Spleen (tissue), 11 donors: ENCODE data around the gene MMP2. TPM values are rescaled to one million over a fixed set of nuclear protein-coding genes. Genes with fewer than 3 reads are reported as not detected.

Experiments
- DNase-seq: peaks from one replicate; pipeline ENCODE4 v3.0.0-alpha.2; 2020
- H3K27ac ChIP-seq, 8 donors: fragments of 200-600 bp; sonication (generic) in 7 of 8; 1 replicate in 4 of 8; 2 replicates in 4 of 8; pipeline versions ENCODE4 v1.5.0 to v1.8.0; 2016 to 2021; ENCODE audit warnings: inconsistent platforms in 4 of 8, mild to moderate bottlenecking in 4 of 8, moderate library complexity in 1 of 8
- H3K27me3 ChIP-seq, 7 donors: fragments of 200-600 bp; sonication (generic) in 6 of 7; replicated peaks in 1 of 7; 1 replicate in 4 of 7; 2 replicates in 3 of 7; pipeline versions ENCODE4 v1.5.0 to v1.8.0; 2016 to 2021; ENCODE audit warnings: inconsistent platforms in 3 of 7, mild to moderate bottlenecking in 1 of 7
- H3K36me3 ChIP-seq, 6 donors: fragments of 200-600 bp; sonication (generic) in 5 of 6; 1 replicate in 4 of 6; 2 replicates in 2 of 6; pipeline versions ENCODE4 v1.5.0 to v1.8.0; 2016 to 2021; ENCODE audit warnings: inconsistent platforms in 2 of 6
- H3K4me1 ChIP-seq, 6 donors: fragments of 200-600 bp; sonication (generic) in 5 of 6; 1 replicate in 3 of 6; 2 replicates in 3 of 6; pipeline versions ENCODE4 v1.5.0 to v1.8.0; 2016 to 2021; ENCODE audit warnings: inconsistent platforms in 3 of 6
- H3K4me3 ChIP-seq, 8 donors: fragments of 200-600 bp; sonication (generic) in 7 of 8; 1 replicate in 4 of 8; 2 replicates in 4 of 8; pipeline versions ENCODE4 v1.5.0 to v1.8.0; 2016 to 2021; ENCODE audit warnings: inconsistent platforms in 4 of 8, mild to moderate bottlenecking in 4 of 8, moderate library complexity in 2 of 8
- H3K9me3 ChIP-seq, 8 donors: fragments of 200-600 bp; sonication (generic) in 7 of 8; 1 replicate in 4 of 8; 2 replicates in 4 of 8; pipeline versions ENCODE4 v1.5.0 to v1.8.0; 2016 to 2021; ENCODE audit warnings: inconsistent platforms in 4 of 8
- CTCF ChIP-seq, 11 experiments: fragments of 200-600 bp in 7 of 11; fragments of 450-650 bp in 4 of 11; sonication (generic) in 4 of 11; IDR thresholded peaks in 8 of 11; conservative IDR thresholded peaks in 3 of 11; 1 replicate in 7 of 11; 2 replicates in 4 of 11; pipeline versions ENCODE4 v1.4.0 to v1.8.0; 2016 to 2021; ENCODE audit warnings: antibody characterized with exemption in 11 of 11, inconsistent platforms in 4 of 11, mild to moderate bottlenecking in 1 of 11
- POLR2A ChIP-seq, 3 donors: fragments of 450-650 bp; IDR thresholded peaks; one replicate each; pipeline ENCODE4 v1.5.1; 2017; ENCODE audit warnings: antibody characterized with exemption in 3 of 3, mild to moderate bottlenecking in 1 of 3
- POLR2AphosphoS5 ChIP-seq, 3 donors: sonication (generic); formaldehyde crosslinking; IDR thresholded peaks; one replicate each; pipeline ENCODE4 v1.5.1; 2017; ENCODE audit warnings: antibody characterized with exemption in 3 of 3
- WGBS, 5 donors: extraction: QIAGEN DNeasy Blood & Tissue Kit in 3 of 5; methylation state at CpG; one replicate each; pipeline versions ENCODE4 v1.1.5 to v1.1.7; 2013 to 2018; 5-methylcytosine and 5-hydroxymethylcytosine counted together
- intact Hi-C: fragments of 100-400 bp; cut with DNase I; formaldehyde crosslinking; loops from one replicate; pipeline ENCODE4 v1.15.0; 2023; ENCODE audit warnings: low total_unique reads
- polyA plus RNA-seq, 3 donors: library from polyadenylated mRNA; stranded (reverse); fragments of 200-250 nt; gene quantifications; one replicate each; pipeline ENCODE4 v1.2.1, GENCODE V29; 2013
- total RNA-seq, 7 donors: library from RNA; depleted of rRNA in 3 of 7; stranded (reverse); fragments of >200 nt in 3 of 7; fragmentation: NEBNext Ultra II Directional in 4 of 7; extraction: Animal tissue kit (Norgen Biotek cat#: 25700) in 4 of 7; gene quantifications; one replicate each; pipeline versions ENCODE4 v1.1.0 to v1.2.1, GENCODE V29; 2016 to 2021
- donor health status: healthy with polysubstance abuse.
- donor health status: DM: no; HTN: no; CAD: no; lungs with moderate emphysema.
- donor health status: DM: no; HTN: no; CAD: no.
- donor health status: Bipolar disorder and iron deficiency.
- donor health status: healthy.
- donor health status: DM: no; HTN: no; CAD: no.
- donor health status: DM: yes; HTN: yes; CAD: no.

MMP2 gene
- total and polyA plus RNA-seq, 10 donors = 5.0 to 162 (median 51.3) TPM

- intact Hi-C loops = loop anchor here (5.0 to 10.0 kb wide), 4 partner anchors 239 to 887 kb away; no protein-coding TSS in a partner anchor
- no peaks in the 10 kb centered on the region for H3K27me3 ChIP-seq
- H3K4me3 ChIP-seq = no peak overlapping the region
- no peaks in the 10 kb centered on the region for H3K36me3 ChIP-seq
- no peak for TF ChIP-seq POLR2AphosphoS5 (IDR thresholded peaks at IDR 0.05)
- no peak for TF ChIP-seq POLR2A (IDR thresholded peaks at IDR 0.05)
- TF ChIP-seq CTCF (IDR thresholded peaks at IDR 0.05 in 8 of 11, conservative IDR thresholded peaks at IDR 0.05 in 3 of 11) = no peak
- H3K27ac ChIP-seq = no peak overlapping the region
- peaks cover 0 to 7% (median 3%) of the 10 kb centered on the region in 6 donors for H3K4me1 ChIP-seq
- no peak for DNase-seq
- 84 to 100% (median 93%) methylated on average over 3 of the region's 3 CpGs for WGBS, 5 donors
- H3K9me3 ChIP-seq = no peaks in the 10 kb centered on the region
These were observed 11.1 kb upstream of the MMP2 start for GRCh38 chr16:55467898-55468297.

GRCh38 chr16:55468352-55468990 is 10.5 kb upstream of the MMP2 start:
- intact Hi-C loops = loop anchor here (5.0 to 10.0 kb wide), 4 partner anchors 239 to 886 kb away; no protein-coding TSS in a partner anchor
- no peak overlapping the region for H3K27ac ChIP-seq
- DNase-seq = no peak
- WGBS, 5 donors = 60 to 75% (median 66%) methylated on average over 7 of the region's 7 CpGs
- no peaks in the 10 kb centered on the region for H3K9me3 ChIP-seq
- H3K4me3 ChIP-seq = no peak overlapping the region
- no peaks in the 10 kb centered on the region for H3K27me3 ChIP-seq
- H3K4me1 ChIP-seq = peaks cover 0 to 7% (median 3%) of the 10 kb centered on the region in 6 donors
- no peaks in the 10 kb centered on the region for H3K36me3 ChIP-seq
- TF ChIP-seq POLR2AphosphoS5 (IDR thresholded peaks at IDR 0.05) = no peak
- TF ChIP-seq POLR2A (IDR thresholded peaks at IDR 0.05) = no peak
- no peak for TF ChIP-seq CTCF (IDR thresholded peaks at IDR 0.05 in 8 of 11, conservative IDR thresholded peaks at IDR 0.05 in 3 of 11)

- H3K27ac ChIP-seq = no peak overlapping the region
- H3K4me1 ChIP-seq = peaks cover 0 to 5% (median 2%) of the 10 kb centered on the region in 6 donors
- WGBS, 5 donors = 82 to 91% (median 89%) methylated on average over 9 of the region's 9 CpGs
- H3K36me3 ChIP-seq = no peaks in the 10 kb centered on the region
- no peaks in the 10 kb centered on the region for H3K27me3 ChIP-seq
- intact Hi-C loops = loop anchor here (5.0 to 10.0 kb wide), 4 partner anchors 237 to 885 kb away; no protein-coding TSS in a partner anchor
- H3K9me3 ChIP-seq = no peaks in the 10 kb centered on the region
- no peak overlapping the region for H3K4me3 ChIP-seq
- no peak for TF ChIP-seq CTCF (IDR thresholded peaks at IDR 0.05 in 8 of 11, conservative IDR thresholded peaks at IDR 0.05 in 3 of 11)
- no peak for DNase-seq
These were observed 9.0 kb upstream of the MMP2 start for GRCh38 chr16:55469821-55470532.
